Activated naive CD4-positive, alpha-beta T cell treated with anti-CD3 and anti-CD28 coated beads, Interleukin-2, amount 10 ng/mL, durations not matched to agents 7 days and 5 days (primary cell): Measurements from ENCODE around the gene CELF4.
"Not testable (repeated sequence)": the region's sequence is repeated elsewhere in the genome, so short reads cannot be mapped to it uniquely, and the experiment has no call there.

ENCODE experiments used
- CTCF ChIA-PET: fragments of 350-600 bp; sonication (Branson Sonifier 250); formaldehyde crosslinking; loops from one replicate; lab custom pipeline; 2021; ENCODE audit warnings: antibody characterized with exemption; lab: Charles Lee
- DNase-seq: peaks from one replicate; pipeline ENCODE4 v3.0.0-alpha.2; 2020
- H3K27ac Mint-ChIP-seq: one replicate; pipeline ENCODE4 v1.8.0; 2021; ENCODE audit warnings: mild to moderate bottlenecking, moderate library complexity, mixed read lengths
- H3K27me3 Mint-ChIP-seq: one replicate; pipeline ENCODE4 v1.8.0; 2021; ENCODE audit warnings: mild to moderate bottlenecking, mixed read lengths
- H3K36me3 Mint-ChIP-seq: one replicate; pipeline ENCODE4 v1.8.0; 2021; ENCODE audit warnings: mixed read lengths
- H3K4me1 Mint-ChIP-seq: one replicate; pipeline ENCODE4 v1.8.0; 2021; ENCODE audit warnings: mixed read lengths
- H3K4me3 Mint-ChIP-seq: one replicate; pipeline ENCODE4 v1.8.0; 2021; ENCODE audit warnings: mild to moderate bottlenecking, moderate library complexity, mixed read lengths
- H3K9me3 Mint-ChIP-seq: one replicate; pipeline ENCODE4 v1.8.0; 2021; ENCODE audit warnings: mixed read lengths

CELF4 gene

GRCh38 chr18:37362158-37362890, 203.3 kb downstream of the CELF4 start:
- DNase-seq: no peak
- no peak overlapping the region for H3K4me3 Mint-ChIP-seq
- no peak overlapping the region for H3K27ac Mint-ChIP-seq
- no peaks in the 10 kb centered on the region for H3K36me3 Mint-ChIP-seq
- H3K4me1 Mint-ChIP-seq: no peaks in the 10 kb centered on the region
- H3K27me3 Mint-ChIP-seq: peaks cover 50% of the 10 kb centered on the region
- H3K9me3 Mint-ChIP-seq: no peaks in the 10 kb centered on the region
- CTCF ChIA-PET: interaction anchor here (1.3 kb wide), 1 partner anchor 19 kb away, joined by 3 read pairs; no protein-coding TSS in a partner anchor

GRCh38 chr18:37361335-37362157, 204.1 kb downstream of the CELF4 start:
- CTCF ChIA-PET: interaction anchor here (1.3 kb wide), 1 partner anchor 18 kb away, joined by 3 read pairs; no protein-coding TSS in a partner anchor
- Mint-ChIP-seq H3K27me3 (peaks cover 44% of the 10 kb centered on the region), H3K9me3 (no peaks in the 10 kb centered on the region), H3K27ac (no peak overlapping the region), H3K4me1 (no peaks in the 10 kb centered on the region), H3K36me3 (no peaks in the 10 kb centered on the region), H3K4me3 (no peak overlapping the region)
- no peak for DNase-seq

- H3K9me3 Mint-ChIP-seq, H3K4me3 Mint-ChIP-seq, H3K36me3 Mint-ChIP-seq, CTCF ChIA-PET, H3K27ac Mint-ChIP-seq, DNase-seq, H3K4me1 Mint-ChIP-seq: not testable (repeated sequence)
- peaks cover 28% of the 10 kb centered on the region for H3K27me3 Mint-ChIP-seq
These were observed 207.5 kb downstream of the CELF4 start for GRCh38 chr18:37358061-37358460.

- Mint-ChIP-seq H3K27me3 (peaks cover 8% of the 10 kb centered on the region), H3K27ac (no peak overlapping the region), H3K9me3 (no peaks in the 10 kb centered on the region), H3K4me1 (no peaks in the 10 kb centered on the region), H3K4me3 (no peak overlapping the region), H3K36me3 (no peaks in the 10 kb centered on the region)
- DNase-seq: no peak
- CTCF ChIA-PET: no interaction called here
These were observed 209.8 kb downstream of the CELF4 start for GRCh38 chr18:37355772-37356171.

GRCh38 chr18:37351110-37351509, 214.5 kb downstream of the CELF4 start:
- no peaks in the 10 kb centered on the region for H3K9me3 Mint-ChIP-seq
- CTCF ChIA-PET: no interaction called here

GRCh38 chr18:37348729-37349128, 216.9 kb downstream of the CELF4 start:
- Mint-ChIP-seq H3K4me3 (no peak overlapping the region), H3K4me1 (no peaks in the 10 kb centered on the region), H3K27me3 (peaks cover 10% of the 10 kb centered on the region), H3K9me3 (no peaks in the 10 kb centered on the region), H3K36me3 (no peaks in the 10 kb centered on the region), H3K27ac (no peak overlapping the region)
- CTCF ChIA-PET: no interaction called here
- no peak for DNase-seq

More at GRCh38 chr18:37351110-37351509, 214.5 kb downstream of the CELF4 start:
- H3K27me3 Mint-ChIP-seq: no peaks in the 10 kb centered on the region
- no peak overlapping the region for H3K4me3 Mint-ChIP-seq
- H3K4me1 Mint-ChIP-seq: no peaks in the 10 kb centered on the region
- H3K36me3 Mint-ChIP-seq: no peaks in the 10 kb centered on the region
- H3K27ac Mint-ChIP-seq: no peak overlapping the region
- DNase-seq: no peak

GRCh38 chr18:37346048-37346447, 219.6 kb downstream of the CELF4 start:
- CTCF ChIA-PET: interaction anchor here (1.1 kb wide), 1 partner anchor 27 kb away, joined by 3 read pairs; no protein-coding TSS in a partner anchor
- Mint-ChIP-seq H3K27me3 (peaks cover 14% of the 10 kb centered on the region), H3K9me3 (no peaks in the 10 kb centered on the region), H3K27ac (no peak overlapping the region), H3K4me1 (no peaks in the 10 kb centered on the region), H3K4me3 (no peak overlapping the region), H3K36me3 (no peaks in the 10 kb centered on the region)
- no peak for DNase-seq

- DNase-seq: no peak
- Mint-ChIP-seq H3K36me3 (no peaks in the 10 kb centered on the region), H3K27me3 (peaks cover 25% of the 10 kb centered on the region), H3K4me1 (no peaks in the 10 kb centered on the region), H3K4me3 (no peak overlapping the region), H3K27ac (no peak overlapping the region), H3K9me3 (no peaks in the 10 kb centered on the region)
- CTCF ChIA-PET: interaction anchor here (0.6 to 1.5 kb wide), 6 partner anchors 10 to 402 kb away, joined by 3 read pairs; no protein-coding TSS in a partner anchor
These were observed 222.1 kb downstream of the CELF4 start for GRCh38 chr18:37343542-37343851.

- no peak for DNase-seq
- Mint-ChIP-seq H3K36me3 (no peaks in the 10 kb centered on the region), H3K9me3 (no peaks in the 10 kb centered on the region), H3K27me3 (peaks cover 25% of the 10 kb centered on the region), H3K4me1 (no peaks in the 10 kb centered on the region), H3K4me3 (no peak overlapping the region), H3K27ac (no peak overlapping the region)
- CTCF ChIA-PET: interaction anchor here (0.9 to 1.5 kb wide), 2 partner anchors 10 to 20 kb away, joined by 3 to 4 read pairs; no protein-coding TSS in a partner anchor
These were observed 224.0 kb downstream of the CELF4 start for GRCh38 chr18:37341473-37342086.

- Mint-ChIP-seq H3K36me3 (no peaks in the 10 kb centered on the region), H3K27ac (no peak overlapping the region), H3K4me1 (no peaks in the 10 kb centered on the region), H3K4me3 (no peak overlapping the region), H3K27me3 (peaks cover 25% of the 10 kb centered on the region), H3K9me3 (no peaks in the 10 kb centered on the region)
- CTCF ChIA-PET: interaction anchor here (0.9 kb wide), 1 partner anchor 9 kb away, joined by 4 read pairs; no protein-coding TSS in a partner anchor
- no peak for DNase-seq
These were observed 224.6 kb downstream of the CELF4 start for GRCh38 chr18:37341016-37341415.

- H3K9me3 Mint-ChIP-seq: no peaks in the 10 kb centered on the region
- no peaks in the 10 kb centered on the region for H3K4me1 Mint-ChIP-seq
- CTCF ChIA-PET: no interaction called here
- no peak overlapping the region for H3K4me3 Mint-ChIP-seq
- peaks cover 22% of the 10 kb centered on the region for H3K27me3 Mint-ChIP-seq
- DNase-seq: no peak
- no peaks in the 10 kb centered on the region for H3K36me3 Mint-ChIP-seq
- H3K27ac Mint-ChIP-seq: no peak overlapping the region
These were observed 225.8 kb downstream of the CELF4 start for GRCh38 chr18:37339701-37340215.

GRCh38 chr18:37336568-37337285, 228.9 kb downstream of the CELF4 start:
- CTCF ChIA-PET: no interaction called here
- H3K9me3 Mint-ChIP-seq: no peaks in the 10 kb centered on the region
- no peak overlapping the region for H3K4me3 Mint-ChIP-seq
- no peak for DNase-seq
- no peak overlapping the region for H3K27ac Mint-ChIP-seq
- H3K36me3 Mint-ChIP-seq: no peaks in the 10 kb centered on the region
- no peaks in the 10 kb centered on the region for H3K4me1 Mint-ChIP-seq
- peaks cover 12% of the 10 kb centered on the region for H3K27me3 Mint-ChIP-seq

- no peak for DNase-seq
- Mint-ChIP-seq H3K9me3 (no peaks in the 10 kb centered on the region), H3K27me3 (peaks cover 5% of the 10 kb centered on the region), H3K4me1 (no peaks in the 10 kb centered on the region), H3K4me3 (no peak overlapping the region), H3K27ac (no peak overlapping the region), H3K36me3 (no peaks in the 10 kb centered on the region)
- CTCF ChIA-PET: no interaction called here
These were observed 230.2 kb downstream of the CELF4 start for GRCh38 chr18:37335409-37335736.
